Skeletal muscle tissue (tissue), 4 donors: ENCODE results near the gene NUFIP2. TPM values are rescaled to one million over a fixed set of nuclear protein-coding genes. Genes with fewer than 3 reads are reported as not detected.
A peak's percentile ranks its signal among the peaks of the same experiment; 100 is the strongest.
"Not testable (repeated sequence)": the region's sequence is repeated elsewhere in the genome, so short reads cannot be mapped to it uniquely, and the experiment has no call there.

Experiments
- H3K27ac ChIP-seq: one replicate; pipeline ENCODE4 v1.7.0; 2013; ENCODE audit warnings: mild to moderate bottlenecking, low read depth, low read length, inconsistent platforms
- H3K27me3 ChIP-seq, 3 donors: one replicate each; pipeline ENCODE4 v1.7.0; 2013; ENCODE audit warnings: low read length in 3 of 3; ENCODE audit not compliant: control insufficient read depth in 3 of 3, insufficient read depth in 3 of 3
- H3K36me3 ChIP-seq, 3 donors: one replicate each; pipeline ENCODE4 v1.7.0; 2013; ENCODE audit warnings: low read length in 3 of 3; ENCODE audit not compliant: control insufficient read depth in 3 of 3, insufficient read depth in 3 of 3
- H3K4me1 ChIP-seq, 3 donors: one replicate each; pipeline ENCODE4 v1.7.0; 2013; ENCODE audit warnings: low read length in 3 of 3, mild to moderate bottlenecking in 3 of 3; ENCODE audit not compliant: control insufficient read depth in 3 of 3, insufficient read depth in 3 of 3
- H3K4me3 ChIP-seq, 3 donors: one replicate each; pipeline ENCODE4 v1.7.0; 2013; ENCODE audit warnings: low read length in 3 of 3
- H3K9ac ChIP-seq, 3 donors: one replicate each; pipeline ENCODE4 v1.7.0; 2013; ENCODE audit warnings: low read length in 3 of 3, mild to moderate bottlenecking in 3 of 3, moderate library complexity in 2 of 3, low read depth in 1 of 3
- H3K9me3 ChIP-seq, 3 donors: one replicate each; pipeline ENCODE4 v1.7.0; 2013; ENCODE audit warnings: low read length in 3 of 3; ENCODE audit not compliant: control insufficient read depth in 3 of 3
- total RNA-seq: library from RNA; depleted of rRNA; stranded (reverse); fragments of >200 nt; gene quantifications from one replicate; pipeline ENCODE4 v1.2.3, GENCODE V29; 2014
- donor health status: Osteomylitis.

Gene NUFIP2
- 30.3 TPM for total RNA-seq

GRCh38 chr17:29293890-29294579 lies at the start of gene NUFIP2:
TSS of gene NUFIP2 (minus strand) at chr17:29294148. CDS start at chr17:29294059, 89 bp downstream.
- Histone ChIP-seq H3K27me3 (no peaks in the 10 kb centered on the region), H3K4me3 (peak within 1 kb of the TSS; percentile 93 to 99 (median 97)), H3K9ac (peak within 1 kb of the TSS; percentile 96 to 100 (median 97)), H3K4me1 (peaks cover 13 to 25% (median 16%) of the 10 kb centered on the region in 3 donors), H3K36me3 (peaks cover 0 to 3% (median 0%) of the 10 kb centered on the region in 3 donors), H3K9me3 (no peaks in the 10 kb centered on the region), H3K27ac (peak within 1 kb of the TSS; percentile 88)

- no peak overlapping the region for H3K4me3 ChIP-seq
- H3K9ac ChIP-seq, result no peak overlapping the region
- H3K27ac ChIP-seq, result no peak overlapping the region
- H3K9me3 ChIP-seq, result no peaks in the 10 kb centered on the region
- no peaks in the 10 kb centered on the region for H3K36me3 ChIP-seq
- no peaks in the 10 kb centered on the region for H3K4me1 ChIP-seq
- peaks cover 0 to 5% (median 0%) of the 10 kb centered on the region in 3 donors for H3K27me3 ChIP-seq
Observed at GRCh38 chr17:29342158-29342765, 48.3 kb upstream of the NUFIP2 start.

GRCh38 chr17:29341726-29342125 lies 47.8 kb upstream of the NUFIP2 start:
- Histone ChIP-seq H3K4me1 (no peaks in the 10 kb centered on the region), H3K36me3 (no peaks in the 10 kb centered on the region), H3K4me3 (no peak overlapping the region), H3K27me3 (peaks cover 0 to 5% (median 0%) of the 10 kb centered on the region in 3 donors), H3K27ac (no peak overlapping the region), H3K9me3 (no peaks in the 10 kb centered on the region), H3K9ac (no peak overlapping the region)

- H3K36me3 ChIP-seq, H3K27me3 ChIP-seq, H3K9ac ChIP-seq, H3K4me3 ChIP-seq, H3K27ac ChIP-seq, H3K9me3 ChIP-seq, H3K4me1 ChIP-seq: not testable (repeated sequence)
Observed at GRCh38 chr17:29339016-29339415, 45.1 kb upstream of the NUFIP2 start.

GRCh38 chr17:29331708-29332085 lies 37.7 kb upstream of the NUFIP2 start:
- H3K27ac ChIP-seq, result no peak overlapping the region
- no peaks in the 10 kb centered on the region for H3K9me3 ChIP-seq
- no peaks in the 10 kb centered on the region for H3K27me3 ChIP-seq
- H3K36me3 ChIP-seq, result no peaks in the 10 kb centered on the region
- H3K4me3 ChIP-seq, result no peak overlapping the region
- peaks cover 0 to 5% (median 0%) of the 10 kb centered on the region in 3 donors for H3K4me1 ChIP-seq
- no peak overlapping the region for H3K9ac ChIP-seq

GRCh38 chr17:29331075-29331707 lies 37.2 kb upstream of the NUFIP2 start:
- H3K4me1 ChIP-seq, result peaks cover 0 to 5% (median 0%) of the 10 kb centered on the region in 3 donors

GRCh38 chr17:29327412-29327811 lies 33.5 kb upstream of the NUFIP2 start:
- Histone ChIP-seq H3K36me3 (no peaks in the 10 kb centered on the region), H3K27me3 (no peaks in the 10 kb centered on the region), H3K9me3 (no peaks in the 10 kb centered on the region), H3K4me3 (no peak overlapping the region), H3K9ac (no peak overlapping the region), H3K4me1 (peaks cover 0 to 5% (median 0%) of the 10 kb centered on the region in 3 donors), H3K27ac (no peak overlapping the region)

More at GRCh38 chr17:29331075-29331707, 37.2 kb upstream of the NUFIP2 start:
- Histone ChIP-seq H3K9ac (no peak overlapping the region), H3K4me3 (no peak overlapping the region), H3K9me3 (no peaks in the 10 kb centered on the region), H3K36me3 (no peaks in the 10 kb centered on the region), H3K27ac (no peak overlapping the region), H3K27me3 (no peaks in the 10 kb centered on the region)

GRCh38 chr17:29326023-29326813 lies 32.3 kb upstream of the NUFIP2 start:
- Histone ChIP-seq H3K27me3 (no peaks in the 10 kb centered on the region), H3K4me3 (no peak overlapping the region), H3K4me1 (no peaks in the 10 kb centered on the region), H3K27ac (no peak overlapping the region), H3K9me3 (no peaks in the 10 kb centered on the region), H3K9ac (no peak overlapping the region), H3K36me3 (no peaks in the 10 kb centered on the region)

- Histone ChIP-seq H3K4me1 (no peaks in the 10 kb centered on the region), H3K36me3 (no peaks in the 10 kb centered on the region), H3K27me3 (no peaks in the 10 kb centered on the region), H3K9ac (no peak overlapping the region), H3K9me3 (no peaks in the 10 kb centered on the region), H3K27ac (no peak overlapping the region), H3K4me3 (no peak overlapping the region)
Observed at GRCh38 chr17:29322363-29322762, 28.4 kb upstream of the NUFIP2 start.
